Inflammatory macrophage (primary cell): ENCODE data around the gene RSRC1.
"Not testable (repeated sequence)": the region's sequence is repeated elsewhere in the genome, so short reads cannot be mapped to it uniquely, and the experiment has no call there.

Experiments
- DNase-seq, 2 donors: peaks; one replicate each; pipeline ENCODE4 v3.0.0-alpha.2; 2020 to 2022

RSRC1 gene

GRCh38 chr3:158539414-158540014 is 429.6 kb downstream of the RSRC1 start:
- peak; percentile 51 to 55 for DNase-seq

GRCh38 chr3:158540066-158540465 is 430.2 kb downstream of the RSRC1 start:
- no peak for DNase-seq

GRCh38 chr3:158548691-158549090 is 438.8 kb downstream of the RSRC1 start:
- no peak for DNase-seq

DNA sequence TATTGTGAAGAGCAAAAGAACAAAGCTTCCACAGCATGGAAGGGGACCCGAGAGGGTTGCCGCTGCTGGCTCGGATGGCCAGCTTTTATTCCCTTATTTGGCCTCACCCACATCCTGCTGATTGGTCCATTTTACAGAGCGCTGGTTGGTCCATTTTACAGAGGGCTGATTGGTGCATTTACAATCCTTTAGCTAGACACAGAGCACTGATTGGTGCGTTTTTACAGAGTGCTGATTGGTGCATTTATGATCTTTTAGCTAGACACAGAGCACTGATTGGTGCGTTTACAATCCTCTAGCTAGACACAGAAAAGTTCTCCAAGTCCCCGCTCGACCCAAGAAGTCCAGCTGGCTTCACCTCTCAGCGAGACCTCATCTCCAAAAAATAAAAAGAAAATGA is 440.0 kb downstream of the RSRC1 start:
- not testable (repeated sequence) for DNase-seq

GRCh38 chr3:158552124-158552523 is 442.2 kb downstream of the RSRC1 start:
- no peak for DNase-seq

DNA sequence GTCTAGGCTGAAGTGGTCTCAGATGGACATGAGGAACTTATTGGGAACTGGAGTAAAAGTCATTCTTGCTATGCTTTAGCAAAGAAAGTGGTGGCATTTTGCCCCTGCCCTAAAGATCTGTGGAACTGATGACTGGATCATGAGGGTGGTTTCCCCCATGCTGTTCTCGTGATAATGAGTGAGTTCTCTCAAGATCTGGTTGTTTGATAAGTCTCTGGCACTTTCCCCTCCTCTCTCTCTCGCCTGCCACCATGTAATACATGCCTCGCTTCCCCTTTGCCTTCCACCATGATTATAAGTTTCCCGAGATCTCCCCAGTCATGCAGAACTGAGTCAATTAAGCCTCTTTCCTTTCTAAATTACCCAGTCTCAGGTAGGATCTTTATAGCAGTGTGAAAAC is 449.6 kb downstream of the RSRC1 start:
- no peak for DNase-seq

GRCh38 chr3:158560979-158561378 is 451.1 kb downstream of the RSRC1 start:
- no peak for DNase-seq

GRCh38 chr3:158562674-158563073 is 452.8 kb downstream of the RSRC1 start:
- no peak for DNase-seq

- DNase-seq = no peak
Observed at GRCh38 chr3:158563076-158563475, 453.2 kb downstream of the RSRC1 start.

GRCh38 chr3:158565076-158565475 is 455.2 kb downstream of the RSRC1 start:
- DNase-seq = no peak

GRCh38 chr3:158568784-158569183 is 458.9 kb downstream of the RSRC1 start:
- no peak for DNase-seq

GRCh38 chr3:158569794-158570193 is 459.9 kb downstream of the RSRC1 start:
- no peak for DNase-seq

- peak; percentile 87 to 91 for DNase-seq
Observed at GRCh38 chr3:158570999-158571702, 461.3 kb downstream of the RSRC1 start, which contains the start of gene MLF1. Gene MLF1, plus strand, starts transcription at chr3:158571194. Its CDS starts 107 bp downstream, at chr3:158571301.

- no peak for DNase-seq
Observed at GRCh38 chr3:158571969-158572765, 462.3 kb downstream of the RSRC1 start.

- DNase-seq = no peak
Observed at GRCh38 chr3:158572766-158573060, 462.8 kb downstream of the RSRC1 start.

DNA sequence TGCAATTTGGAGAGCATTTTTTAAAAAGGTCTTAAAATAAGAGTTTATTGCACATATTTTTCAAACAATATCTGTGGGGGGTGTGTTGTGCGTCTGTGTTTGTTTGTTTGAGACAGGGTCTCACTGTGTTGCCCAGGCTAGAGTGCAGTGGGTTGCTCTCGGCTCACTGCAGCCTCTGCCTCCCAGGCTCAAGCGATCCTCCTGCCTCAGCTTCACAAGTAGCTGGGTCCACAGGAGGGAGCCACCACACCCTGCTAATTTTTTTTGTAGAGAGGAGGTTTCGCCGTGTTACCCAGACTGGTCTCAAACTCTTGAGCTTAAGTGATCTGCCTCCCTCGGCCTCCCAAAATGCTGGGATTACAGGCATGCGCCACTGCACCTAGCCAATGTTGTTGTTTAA is 463.8 kb downstream of the RSRC1 start:
- DNase-seq = no peak

DNA sequence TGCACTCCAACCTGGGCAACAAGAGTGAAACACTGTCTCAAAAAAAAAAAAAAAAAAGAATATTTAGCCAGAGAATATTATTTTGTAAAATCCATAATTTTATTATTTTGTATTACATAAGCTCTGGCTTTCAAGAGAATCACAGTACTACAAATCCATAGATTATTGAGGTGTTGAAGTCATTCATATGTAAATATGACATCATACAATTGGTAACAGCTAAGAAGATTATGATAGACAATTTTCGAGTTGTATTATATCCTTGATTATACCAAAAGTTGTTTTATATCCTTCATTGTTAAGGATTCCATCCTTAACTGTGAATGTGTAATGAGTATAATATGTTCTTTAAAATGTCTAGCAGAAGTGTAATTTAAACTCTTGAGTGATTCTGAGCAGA is 464.8 kb downstream of the RSRC1 start:
- DNase-seq = no peak

- no peak for DNase-seq
Observed at GRCh38 chr3:158590223-158590622, 480.3 kb downstream of the RSRC1 start.
